GM19397 (cell line): ENCODE data around the gene THPO.

ENCODE experiments used
- ATAC-seq: cut with Tn5 transposase; IDR thresholded peaks from one replicate; pipeline ENCODE4 v1.9.1; 2021; ENCODE audit warnings: mild to moderate bottlenecking, moderate library complexity; ENCODE audit not compliant: unreplicated experiment

THPO gene

GRCh38 chr3:184384856-184385422 lies 6.9 kb upstream of the THPO start:
- no peak for ATAC-seq

GRCh38 chr3:184384342-184384741 lies 6.3 kb upstream of the THPO start:
- ATAC-seq = no peak

- no peak for ATAC-seq
These were observed 5.2 kb upstream of the THPO start for GRCh38 chr3:184383033-184383740.

GRCh38 chr3:184382326-184383032 lies 4.5 kb upstream of the THPO start:
- ATAC-seq = no peak

GRCh38 chr3:184381261-184382224 lies 3.5 kb upstream of the THPO start:
- ATAC-seq = no peak

- no peak for ATAC-seq
These were observed 2.7 kb upstream of the THPO start for GRCh38 chr3:184380627-184381260.

- ATAC-seq = no peak
These were observed 2.2 kb upstream of the THPO start for GRCh38 chr3:184380185-184380626.

GRCh38 chr3:184379358-184380184 lies 1.6 kb upstream of the THPO start, which contains the start of gene CHRD:
Gene CHRD, plus strand, starts transcription at chr3:184380054. Its CDS starts 265 bp downstream, at chr3:184380319.
- no peak for ATAC-seq

- ATAC-seq = no peak
These were observed 797 bp upstream of the THPO start for GRCh38 chr3:184378651-184379357.

GRCh38 chr3:184377374-184377773 lies 633 bp downstream of the THPO start:
- ATAC-seq = no peak

- ATAC-seq = no peak
These were observed 2.1 kb downstream of the THPO start for GRCh38 chr3:184375747-184376461.

- no peak for ATAC-seq
These were observed 4.6 kb downstream of the THPO start for GRCh38 chr3:184373422-184373821.

GRCh38 chr3:184372911-184373310 lies 5.1 kb downstream of the THPO start:
- ATAC-seq = no peak

GRCh38 chr3:184372296-184372821 lies 5.6 kb downstream of the THPO start:
- no peak for ATAC-seq

GRCh38 chr3:184371570-184372018 lies 6.4 kb downstream of the THPO start:
- ATAC-seq = peak; percentile 65

GRCh38 chr3:184368586-184369183 lies 9.3 kb downstream of the THPO start:
- no peak for ATAC-seq

GRCh38 chr3:184368116-184368515 lies 9.9 kb downstream of the THPO start:
- ATAC-seq = no peak
